ENCODE data around the gene MFSD1.

DNA sequence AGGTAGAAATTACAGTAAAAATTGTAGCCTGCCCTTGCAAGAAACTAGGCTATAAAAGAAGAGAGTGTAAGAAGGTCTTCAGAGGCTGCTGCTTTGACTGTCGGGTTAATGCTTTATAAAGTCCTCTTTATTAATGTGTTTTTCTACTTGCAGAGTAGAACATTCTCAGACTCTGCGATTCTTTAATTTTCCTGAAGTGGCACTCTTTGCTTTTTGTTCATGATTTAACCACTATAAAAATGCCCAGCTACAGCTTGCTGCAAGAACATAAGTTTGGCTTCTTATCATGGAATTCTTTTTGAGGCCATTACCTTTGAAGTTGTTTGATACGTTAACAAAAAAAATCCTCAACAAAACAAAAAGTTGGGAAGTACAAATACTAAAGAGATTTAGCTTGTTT, 33.8 kb downstream of the MFSD1 start:
- TF ChIP-seq, protein P1, sequence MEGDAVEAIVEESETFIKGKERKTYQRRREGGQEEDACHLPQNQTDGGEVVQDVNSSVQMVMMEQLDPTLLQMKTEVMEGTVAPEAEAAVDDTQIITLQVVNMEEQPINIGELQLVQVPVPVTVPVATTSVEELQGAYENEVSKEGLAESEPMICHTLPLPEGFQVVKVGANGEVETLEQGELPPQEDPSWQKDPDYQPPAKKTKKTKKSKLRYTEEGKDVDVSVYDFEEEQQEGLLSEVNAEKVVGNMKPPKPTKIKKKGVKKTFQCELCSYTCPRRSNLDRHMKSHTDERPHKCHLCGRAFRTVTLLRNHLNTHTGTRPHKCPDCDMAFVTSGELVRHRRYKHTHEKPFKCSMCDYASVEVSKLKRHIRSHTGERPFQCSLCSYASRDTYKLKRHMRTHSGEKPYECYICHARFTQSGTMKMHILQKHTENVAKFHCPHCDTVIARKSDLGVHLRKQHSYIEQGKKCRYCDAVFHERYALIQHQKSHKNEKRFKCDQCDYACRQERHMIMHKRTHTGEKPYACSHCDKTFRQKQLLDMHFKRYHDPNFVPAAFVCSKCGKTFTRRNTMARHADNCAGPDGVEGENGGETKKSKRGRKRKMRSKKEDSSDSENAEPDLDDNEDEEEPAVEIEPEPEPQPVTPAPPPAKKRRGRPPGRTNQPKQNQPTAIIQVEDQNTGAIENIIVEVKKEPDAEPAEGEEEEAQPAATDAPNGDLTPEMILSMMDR (IDR thresholded peaks at IDR 0.05) = no peak
- no peak for TF ChIP-seq EP300 (IDR thresholded peaks at IDR 0.05)

Measured in tibial nerve (tissue), 4 donors.